Skeletal muscle cell (primary cell): ENCODE data around the gene KCNT1.

Experiments
- DNase-seq: peaks from one replicate; pipeline ENCODE4 v3.0.0-alpha.2; 2010; ENCODE audit warnings: low read depth
- H3K4me3 ChIP-seq: 2 replicates; pipeline ENCODE4 v1.5.1; 2011; ENCODE audit warnings: low read depth, mild to moderate bottlenecking, control low read depth, low read length, moderate library complexity

Gene KCNT1

DNA sequence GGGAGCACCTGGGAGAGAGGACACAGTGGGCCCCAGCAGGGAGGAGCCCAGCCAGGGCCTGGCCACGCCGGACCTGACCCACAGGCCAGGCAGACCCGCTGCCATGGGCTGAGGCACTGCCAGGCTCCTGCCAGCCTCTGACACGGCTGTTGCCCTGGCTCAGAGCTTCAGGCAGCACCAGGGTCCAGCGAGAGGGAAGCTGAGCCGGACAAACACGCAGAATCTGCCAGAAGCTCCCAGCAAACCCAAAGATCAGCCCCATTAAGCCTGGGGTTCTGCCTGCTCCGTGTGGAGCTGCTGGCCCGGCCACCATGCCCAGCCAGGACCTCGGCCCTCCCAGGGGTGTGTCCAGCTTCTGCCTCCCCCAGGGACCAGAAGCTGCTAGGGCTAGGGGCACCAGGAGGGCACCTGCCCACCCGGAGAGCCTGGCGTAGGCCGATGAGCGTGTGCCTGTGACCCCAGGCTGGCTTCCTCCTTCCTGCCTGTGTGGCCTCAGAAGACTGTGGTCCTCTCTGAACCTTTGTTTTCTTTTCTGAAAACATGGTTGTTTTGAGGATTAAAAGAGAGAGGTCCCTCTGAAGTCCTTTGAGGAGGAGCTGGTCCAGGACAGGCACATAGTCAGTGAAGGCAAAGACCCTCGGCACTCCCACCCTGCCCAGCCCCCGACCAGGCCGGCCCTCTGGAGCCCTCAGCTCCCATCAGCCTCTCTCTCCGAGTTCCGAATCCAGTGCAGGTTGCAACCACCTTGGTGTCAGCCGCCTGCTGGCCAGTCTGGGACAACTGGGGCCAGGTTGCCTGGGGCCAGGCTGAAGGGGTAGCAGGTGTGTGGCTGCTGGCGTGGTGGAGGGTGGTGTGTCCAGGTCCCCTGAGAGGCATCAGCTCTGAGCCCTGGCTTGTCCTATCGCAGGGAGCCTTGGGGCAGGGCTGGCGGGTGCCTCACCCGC is 39.6 kb downstream of the KCNT1 start:
- DNase-seq = no peak
- no peak overlapping the region for H3K4me3 ChIP-seq

DNA sequence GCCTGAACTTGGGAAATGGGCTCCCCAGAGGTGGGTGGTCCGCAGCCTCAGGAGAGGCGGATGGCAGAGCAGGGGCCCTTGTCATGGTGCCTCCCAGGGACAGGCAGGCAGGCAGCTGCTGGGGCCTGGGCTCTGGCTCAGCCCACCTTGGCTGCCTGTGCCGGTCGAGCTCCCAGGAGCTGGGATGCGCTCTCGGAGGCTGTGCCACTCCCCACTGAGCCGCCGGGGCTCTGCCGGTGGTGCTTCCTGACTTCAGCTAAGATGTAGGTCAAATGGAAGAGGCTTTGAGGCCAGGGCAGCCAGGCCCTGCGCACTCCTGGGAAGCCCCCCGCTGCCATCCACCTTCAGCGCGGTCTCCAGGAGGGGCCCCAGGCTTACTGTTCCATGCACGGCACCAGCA is 41.0 kb downstream of the KCNT1 start:
- no peak for DNase-seq
- no peak overlapping the region for H3K4me3 ChIP-seq

DNA sequence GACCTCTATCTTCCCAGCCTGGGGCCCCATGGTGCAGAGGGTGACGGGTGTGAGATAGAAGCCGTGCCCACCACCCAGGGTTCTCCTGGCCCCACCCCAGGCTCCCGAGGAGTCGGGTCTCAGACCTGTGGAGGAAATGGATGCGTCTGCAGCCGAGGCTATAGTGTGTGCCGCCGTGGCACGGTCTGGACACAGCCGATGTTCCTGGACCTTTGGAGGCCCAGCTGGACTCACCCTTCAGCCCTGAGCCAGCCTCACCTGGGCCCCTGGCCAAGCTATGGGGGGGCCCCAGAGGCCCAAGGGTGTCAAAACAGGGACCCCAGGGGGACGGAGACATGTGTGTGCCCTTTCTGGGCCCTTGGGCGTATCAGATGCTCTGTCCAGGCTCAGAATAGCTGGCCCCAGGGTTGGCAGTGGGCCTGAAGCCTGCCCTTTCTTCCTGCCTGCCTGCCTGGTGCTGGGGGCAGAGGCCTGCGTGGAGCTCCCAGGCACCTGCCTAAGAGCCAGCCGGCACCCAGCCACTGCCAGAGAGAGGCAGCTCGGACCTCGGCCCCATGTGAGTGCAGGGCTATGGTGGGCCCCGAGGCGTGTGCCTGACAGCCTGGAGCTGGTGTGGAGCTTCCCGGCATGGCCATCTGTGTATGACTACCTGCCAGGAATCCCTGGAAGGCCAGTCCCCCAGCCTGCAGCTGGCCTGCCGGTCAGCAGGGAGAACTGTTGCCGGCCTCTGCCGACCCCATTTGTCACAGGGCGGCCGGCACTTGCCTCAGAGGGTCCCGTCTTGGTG is 41.8 kb downstream of the KCNT1 start:
- no peak overlapping the region for H3K4me3 ChIP-seq
- DNase-seq = no peak

DNA sequence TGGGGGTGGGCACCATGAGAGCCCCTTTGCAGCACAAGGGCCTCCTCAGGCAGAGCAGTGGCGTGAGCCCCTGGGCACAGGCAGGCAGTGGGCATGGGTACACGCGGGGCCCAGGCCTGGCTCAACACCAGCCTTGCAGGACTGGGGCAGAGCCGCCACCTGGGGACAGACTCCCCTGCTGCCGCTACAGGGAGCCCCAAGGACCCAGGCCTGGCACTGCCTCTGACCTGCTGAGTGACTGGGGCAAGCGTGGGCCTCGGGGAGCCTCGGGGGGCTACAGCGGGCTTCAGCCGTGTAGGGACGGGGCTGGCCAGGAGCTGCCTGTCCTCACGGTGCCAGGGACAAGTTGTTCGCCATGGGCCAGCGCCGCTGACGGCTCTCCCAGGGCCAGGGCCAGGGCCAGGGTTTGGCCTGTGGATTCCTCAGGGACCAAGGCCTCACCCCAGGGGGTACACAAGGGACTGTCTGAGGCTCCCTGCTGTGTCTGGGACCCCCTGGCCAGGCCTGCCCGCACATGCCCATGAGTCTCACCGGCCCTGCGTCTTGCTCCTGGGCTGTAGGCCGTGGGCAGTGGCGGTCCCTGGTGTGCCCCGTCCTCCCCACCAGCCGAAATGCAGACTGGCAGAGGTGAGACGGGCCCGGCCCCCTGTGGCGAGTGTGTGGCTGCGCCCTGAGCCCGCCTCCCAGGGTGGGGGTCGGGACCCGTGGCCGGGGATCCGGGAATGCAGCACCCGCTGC is 42.5 kb downstream of the KCNT1 start:
- no peak for DNase-seq
- no peak overlapping the region for H3K4me3 ChIP-seq

DNA sequence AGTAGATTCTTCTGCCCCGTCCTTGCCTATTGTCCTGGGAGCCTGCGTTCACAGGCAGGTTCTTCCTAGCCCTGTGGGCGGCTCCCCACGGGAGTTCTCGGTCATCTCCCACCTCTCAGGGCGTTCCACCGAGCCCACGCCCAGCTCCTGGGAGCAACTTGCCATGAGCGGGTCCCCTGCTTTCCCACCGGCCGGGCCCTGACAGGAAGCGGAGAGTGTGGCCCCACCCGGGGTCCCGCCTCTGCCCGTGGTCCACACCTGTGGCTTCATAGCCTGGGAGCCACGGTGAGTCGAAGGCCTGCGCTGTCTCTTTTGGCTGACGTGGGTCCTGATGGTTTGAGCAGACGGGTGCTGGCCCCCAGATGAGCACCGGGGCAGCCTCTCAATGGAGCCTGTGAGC is 43.2 kb downstream of the KCNT1 start:
- no peak for DNase-seq
- H3K4me3 ChIP-seq = no peak overlapping the region

DNA sequence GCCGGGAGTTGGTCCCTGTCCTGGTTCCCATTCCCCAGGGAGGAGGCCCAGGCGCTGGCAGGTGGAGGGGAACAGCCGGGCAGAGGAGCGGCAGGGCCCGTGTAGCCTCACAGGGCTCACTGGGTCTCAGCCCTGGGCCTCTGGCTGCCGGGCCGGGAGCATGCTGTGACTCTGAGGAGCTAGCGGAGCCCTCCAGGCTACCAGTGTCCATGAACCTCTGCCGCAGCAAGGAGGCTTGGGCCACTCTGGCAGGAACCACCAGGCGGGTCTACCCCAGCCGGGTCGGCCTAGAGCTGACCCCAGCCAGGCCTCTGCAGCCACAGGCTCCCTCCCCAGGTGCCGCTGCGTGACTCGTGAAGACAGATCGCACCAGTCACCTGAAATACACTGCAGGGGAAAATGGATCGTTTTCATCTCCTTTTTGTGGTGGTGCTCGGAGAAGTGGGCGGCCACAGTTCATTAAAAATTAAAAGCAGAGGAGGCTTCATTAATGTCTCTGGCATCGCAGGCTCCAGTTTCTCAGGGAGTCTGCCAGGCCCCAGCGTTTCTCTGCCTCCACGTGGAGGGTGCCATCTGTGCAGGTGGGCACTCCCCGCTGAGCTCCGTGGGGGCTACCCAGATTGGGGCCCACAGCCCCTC is 43.8 kb downstream of the KCNT1 start:
- no peak overlapping the region for H3K4me3 ChIP-seq
- DNase-seq = no peak

DNA sequence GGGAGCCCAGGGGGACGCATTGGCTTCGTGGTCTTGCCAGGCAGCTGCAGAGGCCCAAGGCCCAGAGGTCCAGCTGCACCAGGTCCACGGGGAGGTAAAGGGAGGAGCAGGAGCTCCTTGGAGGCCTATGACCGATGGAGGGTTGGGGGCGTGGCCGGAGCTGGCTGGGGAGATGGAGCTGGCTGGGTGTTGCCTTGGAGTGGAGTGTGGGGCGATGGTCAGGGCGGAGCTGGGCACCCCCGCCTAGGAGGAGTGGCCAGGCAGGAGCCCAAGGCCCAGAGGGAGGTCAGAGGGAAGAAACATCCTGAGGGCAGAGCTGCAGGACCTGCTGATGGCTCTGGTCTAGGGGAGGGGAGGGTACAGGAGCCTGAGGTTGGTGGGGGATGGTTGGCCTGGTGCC is 44.6 kb downstream of the KCNT1 start:
- DNase-seq = no peak
- no peak overlapping the region for H3K4me3 ChIP-seq

DNA sequence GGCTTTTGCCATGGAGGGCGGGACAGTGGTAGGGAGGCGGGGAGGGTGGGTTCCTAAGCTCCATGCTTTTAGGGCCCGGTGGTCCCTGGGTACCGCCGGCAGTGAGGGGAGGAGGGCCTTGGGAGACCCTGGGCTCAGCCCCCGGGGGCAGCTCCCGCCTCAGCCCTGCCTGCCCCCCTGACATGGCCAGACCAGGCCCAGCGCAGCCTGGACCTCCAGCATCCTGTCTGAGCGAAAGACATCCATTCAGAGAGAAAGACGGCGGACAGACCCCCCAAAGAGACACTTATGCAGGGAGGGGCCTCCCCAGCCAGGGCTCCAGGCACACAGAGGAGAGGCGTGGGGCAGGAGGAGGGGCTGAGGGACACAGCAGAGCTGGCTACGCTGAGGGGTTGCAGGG is 45.3 kb downstream of the KCNT1 start:
- H3K4me3 ChIP-seq = no peak overlapping the region

DNA sequence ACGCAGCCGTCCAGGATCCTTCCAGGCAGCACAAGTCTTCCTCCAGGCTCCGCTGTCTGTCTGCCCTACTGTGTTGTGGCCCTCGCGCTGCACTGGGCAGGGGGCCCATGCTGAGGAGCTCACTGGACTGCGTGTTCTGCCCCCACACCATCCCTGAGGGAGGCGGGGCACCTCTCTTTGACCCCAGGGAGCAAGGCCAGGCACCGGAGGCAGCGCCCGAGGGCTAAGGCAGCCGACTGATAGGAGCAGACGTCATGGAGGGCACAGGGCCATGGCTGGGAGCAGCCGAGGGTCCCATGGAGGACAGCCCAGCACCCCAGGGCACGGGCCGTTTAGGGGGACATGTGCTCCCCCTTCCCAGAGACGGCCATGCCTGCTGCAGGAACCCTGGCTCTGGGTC is 46.7 kb downstream of the KCNT1 start:
- H3K4me3 ChIP-seq = no peak overlapping the region
- no peak for DNase-seq

More for the DNA sequence above, 45.3 kb downstream of the KCNT1 start:
- DNase-seq = no peak

DNA sequence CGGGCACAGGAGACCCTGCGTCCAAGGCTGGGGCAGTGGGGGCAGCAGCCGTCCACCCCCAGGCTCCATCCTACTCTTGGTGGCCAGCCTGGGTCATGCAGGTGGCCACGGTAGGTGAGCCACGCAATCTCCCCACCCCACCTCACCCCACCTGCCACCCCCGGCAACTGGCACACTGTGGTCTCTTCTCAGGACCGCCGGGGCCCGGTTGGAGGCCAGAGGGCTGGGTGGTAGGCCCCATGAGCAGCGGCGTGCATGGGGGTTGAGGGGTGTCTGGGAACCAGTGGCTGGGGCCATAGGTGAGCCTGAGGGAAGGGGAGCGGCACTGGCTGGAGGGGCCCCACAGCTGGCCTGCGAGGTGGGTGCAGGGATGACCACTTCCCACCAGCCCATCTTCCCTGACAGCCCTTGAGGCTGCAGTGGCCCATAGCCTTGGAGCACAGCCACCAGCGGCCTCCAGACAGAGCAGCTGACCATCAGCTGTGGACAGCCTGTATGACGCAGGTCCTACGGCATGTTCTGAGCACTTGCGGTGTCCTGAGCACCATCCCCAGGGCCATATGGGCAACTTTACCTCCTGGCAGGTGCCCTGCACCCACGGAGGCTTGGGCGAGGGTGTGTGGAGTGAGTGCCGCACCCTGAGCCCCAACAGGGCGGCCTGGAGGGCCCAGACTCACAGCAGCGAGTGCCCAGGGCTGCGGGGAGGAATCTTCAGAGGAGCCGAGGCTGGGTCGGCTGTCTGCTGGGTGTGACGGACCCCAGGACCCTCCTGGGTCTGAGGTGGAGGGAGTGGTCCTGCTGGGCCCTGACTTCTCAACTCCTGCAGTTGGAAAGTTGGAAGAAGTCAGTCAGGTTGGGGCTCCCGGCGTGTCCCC is 47.4 kb downstream of the KCNT1 start:
- H3K4me3 ChIP-seq = no peak overlapping the region
- DNase-seq = no peak

DNA sequence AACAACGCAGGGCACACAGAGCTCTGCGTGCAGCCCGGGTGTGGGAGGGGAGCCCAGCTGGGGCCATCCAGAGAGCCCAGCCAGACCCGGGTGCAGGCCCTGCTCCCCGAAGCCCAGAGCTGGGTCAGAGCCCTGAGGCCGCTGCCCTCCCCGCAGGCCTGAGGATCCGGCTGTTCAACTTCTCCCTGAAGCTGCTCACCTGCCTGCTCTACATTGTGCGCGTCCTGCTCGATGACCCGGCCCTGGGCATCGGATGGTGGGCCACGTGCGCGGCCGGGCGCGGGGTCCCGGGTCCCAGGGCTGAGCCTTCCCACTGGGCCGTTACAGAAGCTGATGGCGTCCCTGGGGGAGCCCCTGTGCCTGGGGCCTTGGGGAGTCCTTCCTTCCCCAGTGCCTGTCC is 48.8 kb downstream of the KCNT1 start:
- no peak overlapping the region for H3K4me3 ChIP-seq
- no peak for DNase-seq

DNA sequence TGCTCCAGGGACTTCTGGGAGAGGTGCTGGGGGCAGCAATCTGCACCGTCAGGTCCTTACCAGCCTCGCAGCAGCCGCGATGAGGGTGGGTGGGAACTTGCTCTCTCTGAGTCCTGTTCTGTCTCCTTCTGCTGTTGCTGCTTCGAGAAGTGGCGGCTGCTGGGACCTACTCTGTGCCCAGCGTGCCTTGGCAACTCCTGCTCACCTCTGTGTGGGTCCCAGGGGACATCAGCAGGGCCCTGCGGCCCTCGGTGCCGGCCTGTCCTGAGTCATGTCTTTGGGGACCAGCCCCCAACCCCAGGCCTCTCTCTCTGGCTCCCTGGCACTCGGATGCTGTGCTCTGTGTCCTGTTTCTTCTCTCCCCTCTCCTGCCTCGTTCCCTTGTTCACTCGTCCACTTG is 49.5 kb downstream of the KCNT1 start:
- no peak for DNase-seq
- H3K4me3 ChIP-seq = no peak overlapping the region

DNA sequence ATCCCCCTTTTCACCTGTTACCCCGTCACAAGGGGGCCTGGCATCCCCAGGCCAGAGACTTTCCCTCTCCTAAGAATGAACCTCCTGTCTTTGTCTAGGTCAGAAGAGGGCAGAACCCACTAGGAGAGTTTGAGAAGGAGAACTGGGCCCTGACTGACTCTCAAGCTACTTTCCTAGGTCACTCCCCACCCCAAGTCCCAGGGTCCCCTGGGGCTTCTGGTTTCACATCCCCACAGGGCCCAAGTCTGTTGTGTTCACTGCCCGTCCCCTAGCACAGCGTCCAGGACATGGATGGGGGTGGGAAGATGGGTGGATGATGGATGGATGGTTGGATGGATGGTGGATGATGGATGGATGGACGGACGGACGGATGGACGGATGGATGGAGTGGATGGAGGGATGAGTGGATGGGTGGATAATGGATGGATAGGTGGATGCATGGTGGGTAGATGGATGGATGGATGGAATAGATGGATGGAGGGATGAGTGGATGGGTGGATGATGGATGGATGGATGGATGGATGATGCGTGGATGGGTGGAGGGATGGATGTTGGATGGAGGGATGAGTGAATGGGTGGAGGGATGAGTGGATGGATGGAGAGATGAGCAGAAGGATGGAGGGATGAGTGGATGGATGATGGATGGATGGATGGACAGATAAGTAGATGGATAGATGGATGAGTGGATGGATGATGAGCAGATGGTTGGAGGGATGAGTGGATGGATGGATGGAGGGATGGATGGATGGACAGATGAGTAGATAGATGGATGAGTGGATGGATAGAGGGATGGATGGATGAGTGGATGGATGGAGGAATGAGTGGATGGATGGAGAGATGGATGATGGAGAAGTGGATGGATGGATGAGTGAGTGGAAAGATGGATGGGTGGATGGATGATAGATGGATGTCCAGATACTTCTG is 50.6 kb downstream of the KCNT1 start:
- H3K4me3 ChIP-seq = no peak overlapping the region
- DNase-seq = no peak

DNA sequence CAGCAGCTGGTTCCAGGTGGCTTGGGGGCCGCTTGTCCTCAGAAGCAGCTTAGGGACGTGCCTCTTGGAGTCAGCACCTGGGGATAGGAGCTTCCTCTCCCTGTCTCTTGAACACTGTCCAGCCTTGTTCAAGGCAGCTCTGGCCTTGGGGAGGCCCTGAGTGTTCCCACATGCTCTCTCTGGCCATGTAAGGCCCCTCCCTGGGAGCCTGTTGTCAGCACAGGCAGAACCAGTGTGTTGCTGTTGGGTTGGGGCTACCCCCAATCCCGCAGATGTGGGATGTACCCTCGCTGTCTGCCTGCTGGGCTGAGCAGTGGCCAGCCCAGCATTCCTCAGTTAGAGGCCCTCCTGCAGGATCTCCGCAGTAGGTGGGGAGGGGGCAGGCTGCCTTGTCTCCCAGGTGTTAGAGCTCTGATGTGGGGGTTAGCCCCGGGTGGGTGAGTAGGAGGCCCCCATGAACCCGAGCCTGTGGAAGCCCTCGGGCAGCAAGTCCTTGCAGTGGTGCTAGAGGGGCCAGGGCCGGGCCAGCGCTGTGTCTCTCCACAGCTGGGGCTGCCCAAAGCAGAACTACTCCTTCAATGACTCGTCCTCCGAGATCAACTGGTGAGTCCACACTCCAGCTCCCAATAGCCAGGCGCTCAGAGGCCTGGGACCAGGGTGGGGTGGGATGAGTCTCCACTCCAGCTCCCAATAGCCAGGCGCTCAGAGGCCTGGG is 51.6 kb downstream of the KCNT1 start:
- no peak for DNase-seq
- H3K4me3 ChIP-seq = no peak overlapping the region

DNA sequence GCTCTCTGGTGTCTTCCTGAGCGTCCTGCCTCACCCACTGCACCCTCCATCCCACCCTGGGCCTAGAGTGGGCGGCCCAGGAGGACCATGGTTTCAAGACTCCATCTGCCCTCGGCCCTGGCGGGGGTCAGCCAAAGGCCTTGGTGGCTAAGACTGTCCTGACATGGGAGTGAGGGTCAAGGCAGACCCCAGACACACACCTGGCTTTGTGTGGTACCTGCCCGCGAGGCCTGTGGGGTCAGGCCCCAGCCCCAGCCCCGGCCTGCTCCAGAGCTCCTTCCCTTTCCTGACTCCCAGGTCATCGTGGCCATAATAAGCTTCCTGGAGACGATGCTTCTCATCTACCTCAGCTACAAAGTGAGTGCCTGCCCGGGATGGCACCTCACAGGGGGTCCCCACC is 54.6 kb downstream of the KCNT1 start:
- H3K4me3 ChIP-seq = no peak overlapping the region
- no peak for DNase-seq

DNA sequence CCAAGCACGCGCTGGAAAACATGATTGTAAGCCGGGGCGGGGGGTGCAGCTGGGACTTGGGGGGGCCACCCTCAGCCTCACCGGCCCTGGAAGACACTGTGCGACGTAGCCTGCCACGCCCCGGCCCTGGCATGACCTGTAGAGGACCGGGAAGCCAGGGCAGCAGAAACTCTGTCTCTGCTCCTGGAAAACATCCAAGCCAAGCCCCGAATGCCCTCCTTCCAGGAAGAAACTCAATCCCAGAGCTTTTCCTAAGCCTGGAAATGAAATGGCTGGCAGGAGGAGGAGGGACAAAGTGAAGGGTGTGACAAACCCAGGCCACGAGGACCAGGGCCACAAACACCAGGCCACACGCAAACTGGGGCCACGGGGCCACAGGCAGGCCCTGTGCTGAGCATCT is 55.4 kb downstream of the KCNT1 start:
- DNase-seq = no peak

DNA sequence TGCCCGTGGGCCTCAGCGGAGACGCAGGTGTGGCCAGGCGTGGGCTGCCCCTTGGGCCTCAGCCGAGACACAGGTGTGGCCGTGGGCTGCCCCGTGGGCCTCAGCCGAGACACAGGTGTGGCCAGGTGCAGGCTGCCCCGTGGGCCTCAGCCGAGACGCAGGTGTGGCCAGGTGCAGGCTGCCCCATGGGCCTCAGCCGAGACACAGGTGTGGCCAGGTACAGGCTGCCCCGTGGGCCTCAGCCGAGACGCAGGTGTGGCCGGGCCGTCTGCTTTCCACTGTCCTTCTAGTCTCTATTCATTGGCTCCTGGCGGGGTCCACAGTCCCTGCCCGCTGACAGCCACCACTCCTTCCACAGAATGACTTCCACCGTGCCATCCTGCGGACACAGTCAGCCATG is 56.1 kb downstream of the KCNT1 start:
- DNase-seq = no peak
- H3K4me3 ChIP-seq = no peak overlapping the region

More for the DNA sequence above, 55.4 kb downstream of the KCNT1 start:
- H3K4me3 ChIP-seq = no peak overlapping the region
